Sigmoid colon (tissue), 7 donors: ENCODE results near the gene FBXO10. TPM values are rescaled to one million over a fixed set of nuclear protein-coding genes. Genes with fewer than 3 reads are reported as not detected.
A peak's percentile ranks its signal among the peaks of the same experiment; 100 is the strongest.
"Not testable (repeated sequence)": the region's sequence is repeated elsewhere in the genome, so short reads cannot be mapped to it uniquely, and the experiment has no call there.

Experiments used
- DNase-seq: peaks from one replicate; pipeline ENCODE4 v3.0.0-alpha.2; 2019
- H3K27ac ChIP-seq, 4 donors: fragments of 200-600 bp; sonication (generic); one replicate each; pipeline ENCODE4 v1.5.1; 2016 to 2019; ENCODE audit warnings: mild to moderate bottlenecking in 1 of 4
- H3K27me3 ChIP-seq, 3 donors: fragments of 200-600 bp; sonication (generic); one replicate each; pipeline ENCODE4 v1.5.1; 2019; ENCODE audit warnings: mild to moderate bottlenecking in 1 of 3
- H3K36me3 ChIP-seq, 4 donors: fragments of 200-600 bp; sonication (generic); one replicate each; pipeline ENCODE4 v1.5.1; 2016 to 2019
- H3K4me1 ChIP-seq, 4 donors: fragments of 200-600 bp; sonication (generic); one replicate each; pipeline ENCODE4 v1.5.1; 2017 to 2019
- H3K4me3 ChIP-seq, 4 donors: fragments of 200-600 bp; sonication (generic); one replicate each; pipeline ENCODE4 v1.5.1; 2017 to 2019; ENCODE audit warnings: mild to moderate bottlenecking in 2 of 4, moderate library complexity in 1 of 4
- H3K9me3 ChIP-seq, 4 donors: fragments of 200-600 bp in 3 of 4; sonication (generic) in 3 of 4; one replicate each; pipeline versions ENCODE4 v1.5.1 to v1.6.1; 2013 to 2019
- CTCF ChIP-seq, 4 experiments: fragments of 450-650 bp in 3 of 4; fragments of 200-600 bp in 1 of 4; IDR thresholded peaks; one replicate each; pipeline ENCODE4 v1.5.1; 2016 to 2019; ENCODE audit warnings: antibody characterized with exemption in 4 of 4, mild to moderate bottlenecking in 3 of 4, moderate library complexity in 2 of 4
- EP300 ChIP-seq, 4 donors: sonication (generic); formaldehyde crosslinking; IDR thresholded peaks; one replicate each; pipeline ENCODE4 v1.6.1; 2017; ENCODE audit warnings: antibody characterized with exemption in 4 of 4
- POLR2A ChIP-seq, 2 donors: fragments of 450-650 bp; IDR thresholded peaks; one replicate each; pipeline ENCODE4 v1.6.1; 2016; ENCODE audit warnings: antibody characterized with exemption in 2 of 2, mild to moderate bottlenecking in 2 of 2, moderate library complexity in 2 of 2
- POLR2AphosphoS5 ChIP-seq, 4 donors: sonication (generic); formaldehyde crosslinking; IDR thresholded peaks; one replicate each; pipeline ENCODE4 v1.6.1; 2017; ENCODE audit warnings: antibody characterized with exemption in 4 of 4
- WGBS, 2 donors: extraction: QIAGEN DNeasy Blood & Tissue Kit; methylation state at CpG; one replicate each; pipeline ENCODE4 v1.1.7; 2013; 5-methylcytosine and 5-hydroxymethylcytosine counted together
- intact Hi-C: fragments of 100-400 bp; cut with DNase I; formaldehyde crosslinking; loops from one replicate; pipeline ENCODE4 v1.15.1; 2023
- polyA plus RNA-seq, 3 donors: library from polyadenylated mRNA; stranded (reverse); fragments of 200-250 nt; gene quantifications; one replicate each; pipeline ENCODE4 v1.2.3, GENCODE V29; 2013
- total RNA-seq, 4 donors: library from RNA; depleted of rRNA; stranded (reverse); fragments of >200 nt; gene quantifications; one replicate each; pipeline ENCODE4 v1.1.0, GENCODE V29; 2016
- donor health status: healthy with polysubstance abuse.
- donor health status: Bipolar disorder and iron deficiency.
- donor health status: healthy.

FBXO10 gene
- total and polyA plus RNA-seq, 7 donors, result 0.60 to 19.4 (median 14.8) TPM

DNA sequence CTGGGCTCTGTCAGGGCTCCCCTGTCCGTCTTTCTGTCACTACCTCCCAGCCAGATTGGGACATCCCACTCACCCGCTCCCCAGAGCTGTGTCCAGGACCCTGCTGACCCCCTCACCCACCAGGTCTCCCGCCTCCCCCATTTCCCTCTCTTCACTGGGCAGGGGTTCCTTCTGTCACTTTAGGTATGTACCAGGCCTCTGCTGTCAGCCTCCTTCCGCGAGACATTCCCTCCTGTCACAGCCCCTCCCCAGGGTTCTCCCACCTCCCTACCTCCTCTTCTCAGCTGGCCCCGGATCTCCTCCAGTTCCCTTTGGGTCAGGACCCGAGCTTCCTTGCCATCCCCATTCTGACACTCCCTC lies 89.9 kb downstream of the FBXO10 start:
- intact Hi-C loops, result loop anchor here (2.0 to 10.0 kb wide), 7 partner anchors 64 to 909 kb away; partner anchors contain the start of genes ALDH1B1, EXOSC3, FRMPD1 and GRHPR
- DNase-seq, result no peak
- H3K4me1 ChIP-seq, result peaks cover 0 to 33% (median 28%) of the 10 kb centered on the region in 4 donors
- WGBS, 2 donors, result 2% methylated on average over 7 of the region's 7 CpGs
- TF ChIP-seq POLR2AphosphoS5 (IDR thresholded peaks at IDR 0.05) (no peak), POLR2A (IDR thresholded peaks at IDR 0.05) (no peak), EP300 (IDR thresholded peaks at IDR 0.05) (no peak), CTCF (IDR thresholded peaks at IDR 0.05) (no peak)
- H3K4me3 ChIP-seq, result peak overlapping the region; percentile 53 to 79 (median 69)
- peaks cover 0 to 31% (median 10%) of the 10 kb centered on the region in 4 donors for H3K36me3 ChIP-seq
- no peaks in the 10 kb centered on the region for H3K27me3 ChIP-seq
- H3K9me3 ChIP-seq, result no peaks in the 10 kb centered on the region
- peak overlapping the region; percentile 82 to 95 (median 91) for H3K27ac ChIP-seq

GRCh38 chr9:37485389-37486255 lies 90.6 kb downstream of the FBXO10 start, which contains the start of gene POLR1E:
TSS of gene POLR1E (plus strand) at chr9:37485948. CDS start at chr9:37486048, 100 bp downstream.
- WGBS, 2 donors, result 3% methylated on average over 56 of the region's 56 CpGs
- no peaks in the 10 kb centered on the region for H3K9me3 ChIP-seq
- no peak for TF ChIP-seq CTCF (IDR thresholded peaks at IDR 0.05)
- peak; percentile 85 to 94 (median 89) for TF ChIP-seq POLR2AphosphoS5 (IDR thresholded peaks at IDR 0.05)
- peak; percentile 43 to 70 for TF ChIP-seq POLR2A (IDR thresholded peaks at IDR 0.05)
- H3K4me3 ChIP-seq, result peak within 1 kb of the TSS; percentile 53 to 79 (median 69)
- intact Hi-C loops, result loop anchor here (2.0 to 10.0 kb wide), 7 partner anchors 63 to 909 kb away; partner anchors contain the start of genes ALDH1B1, EXOSC3, FRMPD1 and GRHPR
- H3K27ac ChIP-seq, result peak within 1 kb of the TSS; percentile 82 to 95 (median 91)
- peak; percentile 97 for DNase-seq
- no peaks in the 10 kb centered on the region for H3K27me3 ChIP-seq
- peaks cover 0 to 24% (median 7%) of the 10 kb centered on the region in 4 donors for H3K36me3 ChIP-seq
- peaks cover 0 to 33% (median 28%) of the 10 kb centered on the region in 4 donors for H3K4me1 ChIP-seq

DNA sequence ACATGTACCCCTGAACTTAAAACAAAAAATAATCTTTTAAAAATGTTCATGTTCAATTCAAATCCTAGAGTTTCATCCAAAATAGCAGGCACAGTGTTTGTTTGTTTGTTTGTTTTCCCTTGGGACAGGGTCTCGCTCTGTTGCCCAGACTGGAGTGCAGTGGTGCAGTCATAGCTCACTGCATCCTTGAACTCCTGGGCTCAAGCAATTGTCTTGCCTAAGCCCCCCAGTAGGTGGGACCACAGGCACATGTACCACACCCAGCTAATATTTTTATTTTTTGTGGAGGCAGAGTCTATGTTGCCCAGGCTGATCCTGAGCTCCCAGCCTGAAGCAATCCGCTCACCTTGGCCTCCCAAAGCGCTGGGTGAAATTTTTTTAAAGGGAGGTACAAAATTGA lies 95.4 kb downstream of the FBXO10 start:
- Histone ChIP-seq H3K27ac (no peak overlapping the region), H3K27me3 (no peaks in the 10 kb centered on the region), H3K36me3 (no peaks in the 10 kb centered on the region), H3K4me3 (no peak overlapping the region), H3K4me1 (peaks cover 0 to 6% (median 5%) of the 10 kb centered on the region in 4 donors), H3K9me3 (no peaks in the 10 kb centered on the region)
- intact Hi-C loops, result loop anchor here (10.0 kb wide), 4 partner anchors 274 to 914 kb away; partner anchors contain the start of genes ALDH1B1, EXOSC3, SLC25A51 and TRMT10B
- 86 to 90% methylated on average over 3 of the region's 3 CpGs for WGBS, 2 donors
- TF ChIP-seq EP300 (IDR thresholded peaks at IDR 0.05), result no peak
- no peak for TF ChIP-seq CTCF (IDR thresholded peaks at IDR 0.05)
- no peak for TF ChIP-seq POLR2A (IDR thresholded peaks at IDR 0.05)
- no peak for TF ChIP-seq POLR2AphosphoS5 (IDR thresholded peaks at IDR 0.05)
- DNase-seq, result no peak

DNA sequence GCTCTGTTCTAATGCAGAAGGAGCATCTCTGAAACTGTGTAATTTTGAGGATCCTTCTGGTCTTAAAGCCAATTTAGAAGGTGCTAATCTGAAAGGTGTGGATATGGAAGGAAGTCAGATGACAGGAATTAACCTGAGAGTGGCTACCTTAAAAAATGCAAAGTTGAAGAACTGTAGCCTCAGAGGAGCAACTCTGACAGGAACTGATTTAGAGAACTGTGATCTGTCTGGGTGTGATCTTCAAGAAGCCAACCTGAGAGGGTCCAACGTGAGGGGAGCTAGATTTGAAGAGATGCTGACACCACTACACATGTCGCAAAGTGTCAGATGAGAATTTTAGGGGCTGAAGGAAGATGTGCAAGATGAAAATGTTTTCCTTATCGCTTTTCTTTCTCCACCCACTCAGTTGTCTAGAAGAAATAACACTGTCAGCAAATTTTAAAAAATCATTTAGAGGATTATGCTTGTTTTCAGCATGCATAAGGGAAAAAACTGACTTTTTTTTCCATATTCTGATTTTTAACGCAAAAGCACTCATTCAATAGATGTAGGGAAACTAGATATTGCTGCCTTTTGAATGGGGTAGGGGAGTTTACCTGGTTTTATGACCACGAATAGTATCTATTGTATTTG lies 98.1 kb downstream of the FBXO10 start:
- H3K36me3 ChIP-seq, H3K4me1 ChIP-seq, H3K27me3 ChIP-seq, DNase-seq, H3K9me3 ChIP-seq, H3K4me3 ChIP-seq, H3K27ac ChIP-seq, intact Hi-C loops: not testable (repeated sequence)
- WGBS, 2 donors, result 66 to 69% methylated on average over 5 of the region's 5 CpGs

DNA sequence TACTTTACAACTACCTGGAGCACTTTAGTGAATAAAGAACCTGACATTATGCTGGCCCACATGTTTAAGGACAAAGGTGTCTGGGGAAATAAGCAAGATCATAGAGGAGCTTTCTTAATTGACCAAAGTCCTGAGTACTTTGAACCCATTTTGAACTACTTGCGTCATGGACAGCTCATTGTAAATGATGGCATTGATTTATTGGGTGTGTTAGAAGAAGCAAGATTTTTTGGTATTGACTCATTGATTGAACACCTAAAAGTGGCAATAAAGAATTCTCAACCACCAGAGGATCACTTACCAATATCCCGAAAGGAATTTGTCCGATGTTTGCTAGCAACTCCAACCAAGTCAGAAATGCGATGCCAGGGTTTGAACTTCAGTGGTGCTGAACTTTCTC lies 98.7 kb downstream of the FBXO10 start:
- H3K9me3 ChIP-seq, DNase-seq, intact Hi-C loops, H3K27ac ChIP-seq, H3K4me3 ChIP-seq, H3K36me3 ChIP-seq, H3K4me1 ChIP-seq, H3K27me3 ChIP-seq: not testable (repeated sequence)
- WGBS, 2 donors, result 61 to 84% methylated on average over 4 of the region's 4 CpGs
